Fibroblast of the aortic adventitia (primary cell): Measurements from ENCODE around the gene ZNF511. TPM values are rescaled to one million over a fixed set of nuclear protein-coding genes. Genes with fewer than 3 reads are reported as not detected.

Experiments used
- DNase-seq: peaks from one replicate; pipeline ENCODE4 v3.0.0-alpha.2; 2010; ENCODE audit warnings: low read depth
- H3K4me3 ChIP-seq: 2 replicates; pipeline ENCODE4 v1.5.1; 2011; ENCODE audit warnings: low read depth, mild to moderate bottlenecking, control low read depth, low read length, moderate library complexity
- CTCF ChIP-seq: IDR thresholded peaks from 2 replicates; pipeline ENCODE4 v1.5.1; 2011; ENCODE audit warnings: mild to moderate bottlenecking, low read length, control low read depth, inconsistent platforms; ENCODE audit not compliant: insufficient read depth
- total RNA-seq: library from RNA; depleted of rRNA; stranded (reverse); fragments of >200 nt; gene quantifications from 2 replicates; pipeline ENCODE4 v1.2.3, GENCODE V29; 2012; ENCODE audit warnings: low replicate concordance

Gene ZNF511
- total RNA-seq, 1 donor, result 22.1 TPM

GRCh38 chr10:133336118-133336576, 27.4 kb downstream of the ZNF511 start:
- TF ChIP-seq CTCF, result no peak
- DNase-seq, result no peak
- H3K4me3 ChIP-seq, result no peak overlapping the region

- no peak for TF ChIP-seq CTCF
- H3K4me3 ChIP-seq, result no peak within 1 kb of the TSS
- no peak for DNase-seq
Measured at GRCh38 chr10:133336577-133337369, 28.1 kb downstream of the ZNF511 start, which contains the start of gene CALY. TSS of gene CALY (minus strand) at chr10:133336896. CDS start at chr10:133328989, 7,907 bp downstream.

- no peak for TF ChIP-seq CTCF
- no peak overlapping the region for H3K4me3 ChIP-seq
- no peak for DNase-seq
Measured at GRCh38 chr10:133337370-133337725, 28.6 kb downstream of the ZNF511 start.

- H3K4me3 ChIP-seq, result no peak overlapping the region
- no peak for DNase-seq
- TF ChIP-seq CTCF, result no peak
Measured at GRCh38 chr10:133338080-133339071, 29.7 kb downstream of the ZNF511 start.

- no peak for TF ChIP-seq CTCF
- no peak for DNase-seq
- no peak overlapping the region for H3K4me3 ChIP-seq
Measured at GRCh38 chr10:133339708-133340380, 31.1 kb downstream of the ZNF511 start.

GRCh38 chr10:133341983-133342382, 33.3 kb downstream of the ZNF511 start:
- no peak for DNase-seq
- no peak for TF ChIP-seq CTCF
- H3K4me3 ChIP-seq, result no peak overlapping the region
